DND-41 (cell line): ENCODE measurements around the gene PRKCE.

Source experiments
- ATAC-seq: fragments of 200-7000 bp; cut with Tn5 transposase; 3 replicates; pipeline ENCODE4 v1.9.1; 2021; ENCODE audit warnings: low read depth; ENCODE audit not compliant: insufficient read depth
- DNase-seq: peaks from one replicate; pipeline ENCODE4 v3.0.0-alpha.2; 2020
- H2AFZ ChIP-seq: 2 replicates; pipeline ENCODE4 v1.6.0; 2012; ENCODE audit warnings: low read depth, low read length
- H3K27ac ChIP-seq: 2 replicates; pipeline ENCODE4 v1.5.1; 2012; ENCODE audit warnings: low read length, inconsistent platforms
- H3K27me3 ChIP-seq: fragments of 200-600 bp; sonication (generic); 2 replicates; pipeline ENCODE4 v1.6.0; 2012; ENCODE audit warnings: low read length, mild to moderate bottlenecking, inconsistent platforms; ENCODE audit not compliant: insufficient read depth, poor library complexity
- H3K36me3 ChIP-seq: 2 replicates; pipeline ENCODE4 v1.5.1; 2012; ENCODE audit warnings: low read length, inconsistent platforms; ENCODE audit not compliant: insufficient read depth
- H3K4me1 ChIP-seq: 2 replicates; pipeline ENCODE4 v1.5.1; 2012; ENCODE audit warnings: mild to moderate bottlenecking, low read length; ENCODE audit not compliant: insufficient read depth
- H3K4me2 ChIP-seq: 2 replicates; pipeline ENCODE4 v1.6.0; 2012; ENCODE audit warnings: mild to moderate bottlenecking, moderate library complexity, low read length, inconsistent platforms; ENCODE audit not compliant: insufficient read depth
- H3K4me3 ChIP-seq, 2 experiments: fragments of 200-600 bp in 1 of 2; shearing (Covaris generic) in 1 of 2; 2 replicates each; pipeline ENCODE4 v1.5.1; 2012 to 2016; ENCODE audit warnings: inconsistent platforms in 2 of 2, low read length in 2 of 2, mild to moderate bottlenecking in 2 of 2, low read depth in 1 of 2, moderate library complexity in 1 of 2
- H3K79me2 ChIP-seq: 2 replicates; pipeline ENCODE4 v1.6.0; 2012; ENCODE audit warnings: low read length, inconsistent platforms; ENCODE audit not compliant: insufficient read depth
- H3K9ac ChIP-seq: 2 replicates; pipeline ENCODE4 v1.6.0; 2012; ENCODE audit warnings: low read depth, mild to moderate bottlenecking, inconsistent platforms, low read length, moderate library complexity
- H3K9me3 ChIP-seq: 2 replicates; pipeline ENCODE4 v1.5.1; 2012; ENCODE audit warnings: low read length, moderate library complexity, mild to moderate bottlenecking, inconsistent platforms; ENCODE audit not compliant: insufficient read depth, severe bottlenecking
- H4K20me1 ChIP-seq: 2 replicates; pipeline ENCODE4 v1.6.0; 2012; ENCODE audit warnings: low read length; ENCODE audit not compliant: insufficient read depth
- CTCF ChIP-seq: IDR thresholded peaks from 2 replicates; pipeline ENCODE4 v1.5.1; 2012; ENCODE audit warnings: borderline replicate concordance, low read length, moderate library complexity, mild to moderate bottlenecking; ENCODE audit not compliant: poor library complexity, severe bottlenecking; ENCODE audit errors: extremely low read depth
- EZH2 ChIP-seq: IDR thresholded peaks from 3 replicates; pipeline ENCODE4 v1.6.1; 2012; ENCODE audit warnings: borderline replicate concordance, low read depth, mild to moderate bottlenecking, moderate library complexity, low read length, inconsistent platforms; ENCODE audit not compliant: severe bottlenecking

Gene PRKCE

DNA sequence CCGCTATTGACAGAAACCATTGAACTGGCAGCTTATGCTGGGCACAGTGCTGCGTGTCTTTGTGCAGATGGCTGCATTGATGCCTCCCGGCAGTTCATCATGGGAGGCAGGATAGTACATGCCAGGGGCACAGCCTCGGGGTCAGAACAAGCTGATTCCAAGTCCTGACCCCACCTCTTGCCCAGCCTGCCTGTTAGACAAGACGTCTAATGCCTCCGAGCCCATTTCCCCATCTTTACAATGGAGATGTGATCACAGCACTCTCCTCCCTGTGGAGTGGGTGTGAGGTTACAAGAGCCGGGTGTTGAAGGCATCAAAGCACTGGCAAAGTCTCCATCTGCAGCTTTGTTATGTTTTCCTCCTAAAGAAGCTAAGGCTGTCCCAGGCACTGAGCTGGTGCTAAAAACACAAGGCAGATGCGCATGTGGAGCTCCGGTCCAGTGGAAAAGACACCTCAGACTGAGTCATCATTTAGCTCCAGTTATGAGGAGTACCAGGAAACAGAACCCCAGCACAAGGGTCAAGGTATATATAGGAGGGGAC, 520.0 kb downstream of the PRKCE start:
- Histone ChIP-seq H3K9ac (no peak overlapping the region), H3K27ac (no peak overlapping the region), H3K36me3 (no peaks in the 10 kb centered on the region), H4K20me1 (no peaks in the 10 kb centered on the region), H3K79me2 (no peaks in the 10 kb centered on the region), H3K27me3 (no peaks in the 10 kb centered on the region), H2AFZ (no peak overlapping the region), H3K9me3 (no peaks in the 10 kb centered on the region), H3K4me3 (no peak overlapping the region), H3K4me1 (no peaks in the 10 kb centered on the region), H3K4me2 (no peak overlapping the region)
- TF ChIP-seq CTCF (no peak), EZH2 (no peak)
- DNase-seq, result no peak
- ATAC-seq, result no peak

DNA sequence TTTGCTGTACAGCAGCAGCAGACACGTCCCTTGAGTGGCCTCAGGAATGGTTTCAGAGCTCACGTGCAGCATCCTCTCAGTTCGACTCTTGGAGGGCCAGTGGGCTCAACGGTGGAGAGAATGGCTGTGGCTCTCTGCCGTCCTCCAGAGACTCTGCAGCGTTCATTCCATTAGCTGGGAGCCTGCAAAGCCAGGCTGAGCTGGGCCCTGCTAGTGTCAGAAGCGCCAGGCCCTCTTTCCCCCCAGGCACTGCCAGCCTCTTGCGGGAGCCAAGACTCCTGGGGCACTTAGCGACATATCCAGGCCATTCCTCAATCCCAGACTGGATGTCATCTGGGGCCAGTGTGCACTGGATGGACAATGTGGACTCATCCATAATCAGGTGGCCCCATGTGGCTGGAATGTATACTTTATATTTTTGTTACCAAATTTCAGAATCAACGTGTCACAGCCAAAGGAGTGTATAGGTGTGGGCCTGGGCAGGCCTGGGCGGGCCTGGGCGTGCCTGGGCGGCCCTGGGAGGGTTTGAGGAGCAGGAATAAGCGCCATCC, 520.6 kb downstream of the PRKCE start:
- Histone ChIP-seq H3K9ac (no peak overlapping the region), H3K36me3 (no peaks in the 10 kb centered on the region), H3K9me3 (no peaks in the 10 kb centered on the region), H3K4me1 (no peaks in the 10 kb centered on the region), H3K4me2 (no peak overlapping the region), H3K4me3 (no peak overlapping the region), H3K27me3 (no peaks in the 10 kb centered on the region), H2AFZ (no peak overlapping the region), H3K79me2 (no peaks in the 10 kb centered on the region), H4K20me1 (no peaks in the 10 kb centered on the region), H3K27ac (no peak overlapping the region)
- DNase-seq, result no peak
- no peak for TF ChIP-seq EZH2
- no peak for TF ChIP-seq CTCF
- peak; percentile 45; the same call in 1 of the 3 replicates for ATAC-seq

- no peak overlapping the region for H3K4me3 ChIP-seq
- H3K27me3 ChIP-seq, result no peaks in the 10 kb centered on the region
- H2AFZ ChIP-seq, result no peak overlapping the region
- no peak for DNase-seq
- H3K9me3 ChIP-seq, result no peaks in the 10 kb centered on the region
- no peak for ATAC-seq
- no peaks in the 10 kb centered on the region for H4K20me1 ChIP-seq
- TF ChIP-seq EZH2, result no peak
- no peak for TF ChIP-seq CTCF
- H3K4me2 ChIP-seq, result no peak overlapping the region
- H3K4me1 ChIP-seq, result no peaks in the 10 kb centered on the region
- no peak overlapping the region for H3K27ac ChIP-seq
- H3K9ac ChIP-seq, result no peak overlapping the region
- H3K79me2 ChIP-seq, result no peaks in the 10 kb centered on the region
- no peaks in the 10 kb centered on the region for H3K36me3 ChIP-seq
These were observed 521.6 kb downstream of the PRKCE start for GRCh38 chr2:46173030-46173429.
